K562 (cell line): ENCODE results near the gene DLX6. TPM values are rescaled to one million over a fixed set of nuclear protein-coding genes. Genes with fewer than 3 reads are reported as not detected.

Experiments
- ATAC-seq: fragments of 200-7000 bp; cut with Tn5 transposase; 3 replicates; pipeline ENCODE4 v1.9.1; 2020; ENCODE audit warnings: moderate library complexity
- BruUV-seq: library from RNA; stranded (reverse); fragments of 400-500 nt; replicated peaks from 2 replicates; lab custom pipeline; 2021; lab: Mats Ljungman, UMichigan
- CTCF ChIA-PET: fragments of 300-600 bp; formaldehyde crosslinking; extraction: SDS; loops from one replicate; lab custom pipeline; 2021; ENCODE audit warnings: low intra/inter-chr PET ratio; lab: Yijun Ruan, JAX
- POLR2A ChIA-PET: fragments of 300-600, 350-650 bp; sonication (Branson Sonifier 250); formaldehyde crosslinking; extraction: SDS; loops from one replicate; lab custom pipeline; 2021; ENCODE audit warnings: antibody characterized with exemption, inconsistent platforms; lab: Yijun Ruan, JAX
- DNase-seq, 4 experiments: peaks; one replicate each; pipeline versions ENCODE4 v3.0.0 to v3.0.0-alpha.2; 2011 to 2018; ENCODE audit warnings: low spot score in 3 of 4, mixed read lengths in 3 of 4; ENCODE audit errors: extremely low read depth in 1 of 4
- FAIRE-seq: peaks from 2 replicates; lab custom pipeline; 2011; peaks lifted over from hg19 to GRCh38; lab: Jason Lieb, UNC
- H2AFZ ChIP-seq: 2 replicates; pipeline ENCODE4 v1.6.0; 2011; ENCODE audit warnings: low read depth, low read length, control low read depth, inconsistent platforms
- H3K27ac ChIP-seq: fragments of 200-600 bp; 3 replicates; pipeline ENCODE4 v1.8.0; 2011; ENCODE audit warnings: low read depth, mild to moderate bottlenecking, control low read depth, inconsistent platforms, low read length, moderate library complexity, mixed read lengths; ENCODE audit errors: extremely low read depth
- H3K27me3 ChIP-seq, 2 experiments: fragments of 300-600 bp in 1 of 2; 2 replicates in 1 of 2; 3 replicates in 1 of 2; pipeline versions ENCODE4 v1.6.0 to v1.8.0; 2011; ENCODE audit warnings: inconsistent platforms in 2 of 2, low read length in 2 of 2, mild to moderate bottlenecking in 1 of 2, mixed read lengths in 1 of 2, moderate library complexity in 1 of 2; ENCODE audit not compliant: control insufficient read depth in 2 of 2, insufficient read depth in 2 of 2
- H3K36me3 ChIP-seq: fragments of 300-600 bp; 3 replicates; pipeline ENCODE4 v1.8.0; 2011; ENCODE audit warnings: mild to moderate bottlenecking, low read length, inconsistent platforms; ENCODE audit not compliant: control insufficient read depth, insufficient read depth
- H3K4me1 ChIP-seq, 2 experiments: fragments of 200-600 bp in 1 of 2; replicated peaks in 1 of 2; 2 replicates in 1 of 2; 3 replicates in 1 of 2; pipeline versions ENCODE4 v1.5.1 to v1.8.0; 2011; ENCODE audit warnings: inconsistent platforms in 2 of 2, low read length in 2 of 2, mild to moderate bottlenecking in 1 of 2, mixed read lengths in 1 of 2, moderate library complexity in 1 of 2; ENCODE audit not compliant: control insufficient read depth in 2 of 2, insufficient read depth in 2 of 2
- H3K4me2 ChIP-seq: 2 replicates; pipeline ENCODE4 v1.6.1; 2011; ENCODE audit warnings: low read length, control low read depth, inconsistent platforms, mixed read lengths; ENCODE audit not compliant: insufficient read depth
- H3K4me3 ChIP-seq: fragments of 200-600 bp; sonication (generic), shearing (Covaris generic); 2 replicates; pipeline ENCODE4 v1.5.1; 2016; ENCODE audit warnings: control low read depth, inconsistent platforms
- H3K79me2 ChIP-seq: fragments of 200-600 bp; 3 replicates; pipeline ENCODE4 v1.8.0; 2011; ENCODE audit warnings: low read length, inconsistent platforms; ENCODE audit not compliant: control insufficient read depth, insufficient read depth
- H3K9ac ChIP-seq, 2 experiments: 2 replicates each; pipeline versions ENCODE4 v1.6.0 to v1.6.1; 2011; ENCODE audit warnings: low read depth in 2 of 2, low read length in 2 of 2, control low read depth in 1 of 2, inconsistent platforms in 1 of 2, mild to moderate bottlenecking in 1 of 2, mixed read lengths in 1 of 2; ENCODE audit not compliant: insufficient read depth in 1 of 2
- H3K9me1 ChIP-seq: one replicate; pipeline ENCODE4 v1.6.0; 2011; ENCODE audit warnings: inconsistent platforms, mild to moderate bottlenecking, low read length, moderate library complexity; ENCODE audit not compliant: control insufficient read depth, insufficient read depth
- H3K9me3 ChIP-seq: replicated peaks from 2 replicates; pipeline ENCODE4 v1.5.1; 2011; ENCODE audit warnings: low read depth, low read length, inconsistent platforms; ENCODE audit not compliant: control insufficient read depth, insufficient read depth
- H4K20me1 ChIP-seq: replicated peaks from 2 replicates; pipeline ENCODE4 v1.6.1; 2011; ENCODE audit warnings: low read length, inconsistent platforms, mixed read lengths; ENCODE audit not compliant: control insufficient read depth, insufficient read depth
- CAMTA2 ChIP-seq: fragments of 250-450 bp; sonication (Bioruptor Pico); conservative IDR thresholded peaks from 2 replicates; pipeline ENCODE4 v1.5.1; 2022
- CBX3 ChIP-seq, 2 experiments: IDR thresholded peaks; 1 replicate in 1 of 2; 2 replicates in 1 of 2; pipeline ENCODE4 v1.6.1; 2012; ENCODE audit warnings: inconsistent platforms in 2 of 2, low read length in 2 of 2, borderline replicate concordance in 1 of 2, control low read depth in 1 of 2
- CHD2 ChIP-seq: IDR thresholded peaks from 2 replicates; pipeline ENCODE4 v1.6.1; 2011; ENCODE audit warnings: low read depth, low read length
- L3MBTL2 ChIP-seq: fragments of 450-650 bp; IDR thresholded peaks from 2 replicates; pipeline ENCODE4 v1.6.1; 2016; ENCODE audit warnings: mild to moderate bottlenecking, moderate library complexity
- MYBL2 ChIP-seq, 2 experiments: fragments of 450-650 bp in 1 of 2; sonication (generic) in 1 of 2; formaldehyde crosslinking in 1 of 2; IDR thresholded peaks; 2 replicates each; pipeline versions ENCODE4 v1.6.1 to v1.8.1; 2017 to 2022; ENCODE audit warnings: borderline replicate concordance in 1 of 2, inconsistent platforms in 1 of 2, low read depth in 1 of 2, mild to moderate bottlenecking in 1 of 2, missing genetic modification reagents in 1 of 2, moderate library complexity in 1 of 2
- RBFOX2 ChIP-seq: fragments of 200-400 bp; formaldehyde crosslinking; IDR thresholded peaks from 2 replicates; pipeline ENCODE4 v1.6.1; 2017; ENCODE audit warnings: low read depth, mild to moderate bottlenecking, low read length, moderate library complexity
- SMAD3 ChIP-seq: fragments of 450-650 bp; formaldehyde crosslinking; conservative IDR thresholded peaks from 2 replicates; pipeline ENCODE4 v1.4.0; 2020; ENCODE audit warnings: mild to moderate bottlenecking
- TSC22D4 ChIP-seq: fragments of 450-650 bp; IDR thresholded peaks from 2 replicates; pipeline ENCODE4 v1.6.1; 2016; ENCODE audit warnings: missing genetic modification characterization, missing biosample characterization, control low read depth
- ZBTB1 ChIP-seq: sonication (generic); formaldehyde crosslinking; IDR thresholded peaks from 2 replicates; pipeline ENCODE4 v1.8.1; 2023; ENCODE audit warnings: missing genetic modification reagents, low read depth, mild to moderate bottlenecking, borderline replicate concordance
- ZNF212 ChIP-seq: fragments of 450-650 bp; formaldehyde crosslinking; IDR thresholded peaks from 2 replicates; pipeline ENCODE4 v1.4.0; 2020; ENCODE audit warnings: mild to moderate bottlenecking
- ZNF24 ChIP-seq: fragments of 450-650 bp; IDR thresholded peaks from 2 replicates; pipeline ENCODE4 v1.6.1; 2016
- in situ Hi-C: fragments of 300-500 bp; cut with MboI; formaldehyde crosslinking; loops from 4 replicates; pipeline ENCODE4 v1.15.0; 2018; ENCODE audit warnings: inconsistent platforms, mixed read lengths
- intact Hi-C: fragments of 100-400 bp; cut with micrococcal nuclease; formaldehyde crosslinking; loops from 2 replicates; pipeline ENCODE4 v1.14.2; 2022
- polyA plus RNA-seq, 8 experiments: library from polyadenylated mRNA; depleted of rRNA in 4 of 8; stranded (reverse) in 5 of 8; unstranded in 3 of 8; fragments of >200 nt; fragmentation: Nextera tagmentation in 2 of 8; fragmentation: Illumina TruSeq in 1 of 8; extraction: Ambion mirVana in 2 of 8; extraction: Trizol in 1 of 8; gene quantifications; 2 replicates each; pipeline versions ENCODE4 v1.2.1 to v1.2.3, GENCODE V29; 2011 to 2014; ENCODE audit warnings: inconsistent platforms in 1 of 8, missing spikeins in 1 of 8
- total RNA-seq, 7 experiments: library from RNA; depleted of rRNA in 6 of 7; stranded (reverse); fragments of >200 nt in 6 of 7; fragmentation: Illumina TruSeq in 2 of 7; extraction: Trizol in 2 of 7; gene quantifications; 2 replicates each; pipeline versions ENCODE4 v1.2.1 to v1.2.3, GENCODE V29; 2011 to 2021; ENCODE audit warnings: low replicate concordance in 1 of 7
- TF ChIP-seq, protein P1 (sequence below): fragments of 250-450 bp; sonication (Bioruptor Pico); IDR thresholded peaks from 2 replicates; pipeline ENCODE4 v1.4.0; 2020; ENCODE audit warnings: mild to moderate bottlenecking, moderate library complexity
- TF ChIP-seq, protein P2 (sequence below): sonication (generic); formaldehyde crosslinking; IDR thresholded peaks from 2 replicates; pipeline ENCODE4 v1.8.0; 2022; ENCODE audit warnings: mild to moderate bottlenecking, low read depth, missing genetic modification reagents
- TF ChIP-seq, protein P3 (sequence below): sonication (generic); formaldehyde crosslinking; IDR thresholded peaks from 2 replicates; pipeline ENCODE4 v1.8.1; 2023; ENCODE audit warnings: mild to moderate bottlenecking, missing genetic modification reagents
- TF ChIP-seq, protein P4 (sequence below): sonication (generic); formaldehyde crosslinking; IDR thresholded peaks from 2 replicates; pipeline ENCODE4 v1.8.0; 2022; ENCODE audit warnings: mild to moderate bottlenecking, missing genetic modification reagents

The DLX6 gene
- total and polyA plus RNA-seq, 9 of the 15 experiments (the other 6 are each of a cell fraction or from before 2014, with no cell fraction given), result not detected

DNA sequence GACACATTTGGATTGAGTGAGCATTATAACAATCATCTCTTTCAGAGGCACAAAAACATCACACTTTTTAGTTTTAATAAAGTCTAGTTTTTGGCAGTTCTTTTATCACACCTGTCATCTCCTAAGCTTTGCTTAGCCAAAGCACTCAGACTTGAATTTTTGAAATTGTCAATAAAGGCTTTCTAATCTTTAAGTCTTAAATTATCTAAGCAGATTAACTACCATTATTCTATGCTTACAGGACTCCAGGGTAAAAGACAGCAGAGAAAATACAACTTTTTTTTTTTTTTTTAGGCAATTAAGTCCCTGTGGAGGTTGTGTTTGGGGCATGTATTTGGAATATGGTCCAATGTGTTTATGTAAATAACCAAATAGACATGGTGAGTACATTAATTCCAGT is 17.6 kb upstream of the DLX6 start:
- intact Hi-C loops, result no loop called here
- TF ChIP-seq, protein P1, sequence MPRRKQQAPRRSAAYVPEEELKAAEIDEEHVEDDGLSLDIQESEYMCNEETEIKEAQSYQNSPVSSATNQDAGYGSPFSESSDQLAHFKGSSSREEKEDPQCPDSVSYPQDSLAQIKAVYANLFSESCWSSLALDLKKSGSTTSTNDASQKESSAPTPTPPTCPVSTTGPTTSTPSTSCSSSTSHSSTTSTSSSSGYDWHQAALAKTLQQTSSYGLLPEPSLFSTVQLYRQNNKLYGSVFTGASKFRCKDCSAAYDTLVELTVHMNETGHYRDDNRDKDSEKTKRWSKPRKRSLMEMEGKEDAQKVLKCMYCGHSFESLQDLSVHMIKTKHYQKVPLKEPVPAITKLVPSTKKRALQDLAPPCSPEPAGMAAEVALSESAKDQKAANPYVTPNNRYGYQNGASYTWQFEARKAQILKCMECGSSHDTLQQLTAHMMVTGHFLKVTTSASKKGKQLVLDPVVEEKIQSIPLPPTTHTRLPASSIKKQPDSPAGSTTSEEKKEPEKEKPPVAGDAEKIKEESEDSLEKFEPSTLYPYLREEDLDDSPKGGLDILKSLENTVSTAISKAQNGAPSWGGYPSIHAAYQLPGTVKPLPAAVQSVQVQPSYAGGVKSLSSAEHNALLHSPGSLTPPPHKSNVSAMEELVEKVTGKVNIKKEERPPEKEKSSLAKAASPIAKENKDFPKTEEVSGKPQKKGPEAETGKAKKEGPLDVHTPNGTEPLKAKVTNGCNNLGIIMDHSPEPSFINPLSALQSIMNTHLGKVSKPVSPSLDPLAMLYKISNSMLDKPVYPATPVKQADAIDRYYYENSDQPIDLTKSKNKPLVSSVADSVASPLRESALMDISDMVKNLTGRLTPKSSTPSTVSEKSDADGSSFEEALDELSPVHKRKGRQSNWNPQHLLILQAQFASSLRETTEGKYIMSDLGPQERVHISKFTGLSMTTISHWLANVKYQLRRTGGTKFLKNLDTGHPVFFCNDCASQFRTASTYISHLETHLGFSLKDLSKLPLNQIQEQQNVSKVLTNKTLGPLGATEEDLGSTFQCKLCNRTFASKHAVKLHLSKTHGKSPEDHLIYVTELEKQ, result no peak
- TF ChIP-seq ZBTB1 (CRISPR knock-in tag), result no peak
- no peak for TF ChIP-seq CBX3 (IDR thresholded peaks at IDR 0.05; ENCODE audit: borderline replicate concordance in 1 of 2, low read length in 2 of 2)
- TF ChIP-seq CAMTA2 (CRISPR knock-in tag), result no peak
- TF ChIP-seq MYBL2 (IDR thresholded peaks at IDR 0.05; ENCODE audit: low read depth), result no peak
- TF ChIP-seq MYBL2 (CRISPR knock-in tag; IDR thresholded peaks at IDR 0.05; ENCODE audit: borderline replicate concordance), result no peak
- no peak for TF ChIP-seq TSC22D4
- TF ChIP-seq, protein P2, sequence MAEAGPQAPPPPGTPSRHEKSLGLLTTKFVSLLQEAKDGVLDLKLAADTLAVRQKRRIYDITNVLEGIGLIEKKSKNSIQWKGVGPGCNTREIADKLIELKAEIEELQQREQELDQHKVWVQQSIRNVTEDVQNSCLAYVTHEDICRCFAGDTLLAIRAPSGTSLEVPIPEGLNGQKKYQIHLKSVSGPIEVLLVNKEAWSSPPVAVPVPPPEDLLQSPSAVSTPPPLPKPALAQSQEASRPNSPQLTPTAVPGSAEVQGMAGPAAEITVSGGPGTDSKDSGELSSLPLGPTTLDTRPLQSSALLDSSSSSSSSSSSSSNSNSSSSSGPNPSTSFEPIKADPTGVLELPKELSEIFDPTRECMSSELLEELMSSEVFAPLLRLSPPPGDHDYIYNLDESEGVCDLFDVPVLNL, result no peak
- TF ChIP-seq ZNF24, result no peak
- no peak for TF ChIP-seq RBFOX2
- no peak for TF ChIP-seq CHD2
- no peak for TF ChIP-seq ZNF212 (CRISPR knock-in tag)
- TF ChIP-seq, protein P3, sequence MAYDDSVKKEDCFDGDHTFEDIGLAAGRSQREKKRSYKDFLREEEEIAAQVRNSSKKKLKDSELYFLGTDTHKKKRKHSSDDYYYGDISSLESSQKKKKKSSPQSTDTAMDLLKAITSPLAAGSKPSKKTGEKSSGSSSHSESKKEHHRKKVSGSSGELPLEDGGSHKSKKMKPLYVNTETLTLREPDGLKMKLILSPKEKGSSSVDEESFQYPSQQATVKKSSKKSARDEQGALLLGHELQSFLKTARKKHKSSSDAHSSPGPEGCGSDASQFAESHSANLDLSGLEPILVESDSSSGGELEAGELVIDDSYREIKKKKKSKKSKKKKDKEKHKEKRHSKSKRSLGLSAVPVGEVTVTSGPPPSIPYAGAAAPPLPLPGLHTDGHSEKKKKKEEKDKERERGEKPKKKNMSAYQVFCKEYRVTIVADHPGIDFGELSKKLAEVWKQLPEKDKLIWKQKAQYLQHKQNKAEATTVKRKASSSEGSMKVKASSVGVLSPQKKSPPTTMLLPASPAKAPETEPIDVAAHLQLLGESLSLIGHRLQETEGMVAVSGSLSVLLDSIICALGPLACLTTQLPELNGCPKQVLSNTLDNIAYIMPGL (CRISPR knock-in tag), result no peak
- TF ChIP-seq, protein P4, sequence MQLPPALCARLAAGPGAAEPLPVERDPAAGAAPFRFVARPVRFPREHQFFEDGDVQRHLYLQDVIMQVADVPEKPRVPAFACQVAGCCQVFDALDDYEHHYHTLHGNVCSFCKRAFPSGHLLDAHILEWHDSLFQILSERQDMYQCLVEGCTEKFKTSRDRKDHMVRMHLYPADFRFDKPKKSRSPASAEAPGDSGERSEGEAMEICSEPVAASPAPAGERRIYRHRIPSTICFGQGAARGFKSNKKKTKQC, result no peak
- no peak for TF ChIP-seq L3MBTL2
- no peak for TF ChIP-seq SMAD3 (CRISPR knock-in tag)
- TF ChIP-seq, all 486 proteins: peak for 0
- Histone ChIP-seq H3K4me1 (no peaks in the 10 kb centered on the region), H2AFZ (no peak overlapping the region), H3K9ac (no peak overlapping the region), H3K36me3 (no peaks in the 10 kb centered on the region), H3K27me3 (peaks cover 25 to 26% of the 10 kb centered on the region in 2 experiments; a peak in 4 of 5 replicates), H3K9me1 (no peaks in the 10 kb centered on the region), H3K4me3 (no peak overlapping the region), H3K4me2 (no peak overlapping the region), H3K79me2 (no peaks in the 10 kb centered on the region), H3K27ac (no peak overlapping the region), H4K20me1 (no peaks in the 10 kb centered on the region), H3K9me3 (no peaks in the 10 kb centered on the region)
- no peak for DNase-seq
- FAIRE-seq, result no peak
- in situ Hi-C loops, result no loop called here
- BruUV-seq, result no TSS peak
- ChIA-PET POLR2A (interaction anchor here (0.7 to 1.3 kb wide), 2 partner anchors 11 to 18 kb away, joined by 3 to 4 read pairs; no protein-coding TSS in a partner anchor), CTCF (no interaction called here)
- ATAC-seq, result no peak
